HG03159 (cell line): ENCODE results near the gene HNRNPLL.
"Not testable (repeated sequence)": the region's sequence is repeated elsewhere in the genome, so short reads cannot be mapped to it uniquely, and the experiment has no call there.

Experiments
- ATAC-seq: cut with Tn5 transposase; IDR thresholded peaks from one replicate; pipeline ENCODE4 v1.9.1; 2021; ENCODE audit warnings: mild to moderate bottlenecking, moderate library complexity; ENCODE audit not compliant: unreplicated experiment

HNRNPLL gene

DNA sequence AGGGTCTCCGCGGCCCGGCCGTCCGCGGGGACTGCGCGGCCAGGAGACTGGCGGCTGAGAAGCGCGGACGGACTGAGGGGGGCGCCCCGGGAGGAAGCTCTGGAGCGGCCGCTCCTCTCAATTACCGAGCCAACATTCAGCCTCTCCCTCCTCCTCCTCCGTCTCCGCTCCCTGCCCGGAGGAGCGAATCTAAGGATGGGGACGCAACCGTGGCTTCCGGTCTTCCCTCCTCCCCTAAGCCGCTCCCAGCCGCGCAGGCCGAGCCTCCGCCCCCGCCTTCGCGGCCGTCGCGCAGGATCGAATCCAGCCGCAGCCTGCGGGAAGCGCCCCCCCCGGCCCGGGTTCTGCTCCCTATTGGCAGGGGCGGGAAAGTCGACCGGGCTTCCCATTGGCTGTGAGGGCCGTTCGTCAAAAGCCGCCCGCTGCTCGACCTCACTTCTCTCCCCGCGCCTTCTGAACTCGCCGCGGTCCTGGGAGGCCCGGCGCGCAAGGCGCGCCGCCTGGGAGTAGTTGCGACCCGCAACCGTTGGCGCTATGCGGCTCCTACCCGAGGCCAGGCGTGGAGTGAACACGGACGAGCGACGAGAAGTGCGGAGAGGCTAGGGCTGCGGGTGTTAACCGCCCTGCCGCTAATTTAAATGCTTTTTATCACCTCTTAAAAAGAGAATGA is at the start of gene HNRNPLL:
TSS of gene HNRNPLL (minus strand) at position 197 of the 670 bp plus-strand sequence. CDS start 302 bp downstream, outside the sequence.
- ATAC-seq = peak; percentile 62

DNA sequence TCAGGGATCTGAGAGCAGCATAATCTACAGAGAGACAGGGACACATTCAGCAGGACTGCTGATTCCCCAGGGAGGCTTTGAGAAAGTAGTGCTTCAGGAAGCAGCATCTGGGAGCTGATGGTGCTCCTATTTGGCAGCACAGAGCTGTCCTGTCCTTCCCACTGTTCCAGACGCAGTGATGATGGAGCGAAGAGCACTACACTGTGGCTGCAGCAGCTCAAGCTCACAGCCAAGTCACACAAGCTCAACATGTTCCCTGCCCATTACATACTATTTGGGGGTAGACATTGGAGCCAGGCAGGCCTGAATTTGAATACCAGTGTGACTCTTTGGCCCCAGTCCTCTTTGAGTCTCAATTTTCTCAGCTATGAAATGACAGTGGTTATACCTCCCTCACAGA is 48.0 kb upstream of the HNRNPLL start:
- no peak for ATAC-seq

DNA sequence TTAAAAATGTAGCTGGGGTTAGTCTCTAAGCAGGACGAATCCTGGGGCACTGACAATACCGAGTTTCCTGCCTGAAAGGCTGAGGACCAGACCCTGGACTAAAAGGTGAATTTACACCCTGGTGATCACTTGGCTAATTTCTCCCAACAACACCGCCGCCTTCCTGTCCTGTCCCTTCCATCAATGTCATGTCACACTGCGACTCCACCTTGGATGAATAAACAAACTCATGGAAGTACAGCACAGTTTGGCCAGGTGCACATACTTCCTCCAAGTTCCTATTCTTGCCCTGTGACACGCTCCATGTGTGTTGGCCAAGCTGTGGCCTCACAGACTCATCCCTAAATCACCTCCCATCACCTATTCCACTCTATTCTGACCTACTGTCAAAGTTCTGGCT is 47.3 kb upstream of the HNRNPLL start:
- no peak for ATAC-seq

DNA sequence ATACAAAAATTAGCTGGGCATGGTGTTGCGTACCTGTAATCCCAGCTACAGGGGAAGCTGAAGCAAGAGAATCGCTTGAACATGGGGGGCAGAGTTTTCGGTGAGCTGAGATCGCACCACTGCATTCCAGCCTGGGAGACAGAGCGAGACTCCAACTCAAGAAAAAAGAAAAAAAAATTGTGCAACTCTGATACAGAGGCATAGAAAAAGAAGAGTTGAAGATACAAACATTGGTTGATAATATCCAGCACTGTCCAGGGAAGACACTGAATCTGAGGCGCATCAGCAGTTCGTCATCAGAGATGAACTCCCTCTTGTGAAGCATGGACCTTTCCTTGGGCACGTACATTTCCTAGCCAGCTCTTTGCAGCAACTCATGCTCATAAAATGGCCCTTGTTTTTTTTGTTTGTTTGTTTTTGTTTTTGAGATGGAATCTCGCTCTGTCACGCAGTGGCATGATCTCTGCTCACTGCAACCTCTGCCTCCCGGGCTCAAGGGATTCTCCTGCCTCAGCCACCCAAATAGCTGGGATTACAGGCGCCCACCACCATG is 46.5 kb upstream of the HNRNPLL start:
- ATAC-seq = no peak

DNA sequence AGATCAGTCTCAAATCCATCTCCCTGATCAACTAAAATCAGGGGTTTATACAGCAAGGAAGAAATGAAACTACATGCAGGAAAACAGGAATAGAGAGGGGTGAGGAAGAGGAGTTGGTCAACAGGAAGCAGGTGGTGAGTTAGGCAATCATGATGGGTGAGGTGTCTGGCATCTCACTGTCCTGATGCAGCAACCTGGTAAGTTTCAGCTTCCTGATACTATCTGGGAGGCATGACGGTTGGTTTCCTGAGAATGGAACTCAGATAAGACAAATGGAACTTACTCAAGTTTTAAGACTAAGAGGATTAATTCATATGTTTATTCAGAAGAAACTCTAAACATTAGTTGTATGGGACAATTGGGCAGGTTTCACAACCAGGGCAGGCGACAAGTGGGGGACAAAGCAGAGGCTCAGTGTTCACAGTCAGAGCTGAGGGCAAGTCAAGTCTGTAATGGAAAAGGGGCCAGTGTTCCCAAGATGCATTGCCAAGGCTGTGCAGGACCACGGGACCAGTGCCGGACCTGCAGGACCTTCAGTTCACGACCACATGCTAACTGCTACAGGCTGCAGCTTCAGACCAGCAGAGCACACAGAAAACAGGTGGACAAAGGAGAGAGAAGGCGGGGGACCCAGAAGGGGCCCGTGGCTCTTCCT is 45.5 kb upstream of the HNRNPLL start:
- no peak for ATAC-seq

DNA sequence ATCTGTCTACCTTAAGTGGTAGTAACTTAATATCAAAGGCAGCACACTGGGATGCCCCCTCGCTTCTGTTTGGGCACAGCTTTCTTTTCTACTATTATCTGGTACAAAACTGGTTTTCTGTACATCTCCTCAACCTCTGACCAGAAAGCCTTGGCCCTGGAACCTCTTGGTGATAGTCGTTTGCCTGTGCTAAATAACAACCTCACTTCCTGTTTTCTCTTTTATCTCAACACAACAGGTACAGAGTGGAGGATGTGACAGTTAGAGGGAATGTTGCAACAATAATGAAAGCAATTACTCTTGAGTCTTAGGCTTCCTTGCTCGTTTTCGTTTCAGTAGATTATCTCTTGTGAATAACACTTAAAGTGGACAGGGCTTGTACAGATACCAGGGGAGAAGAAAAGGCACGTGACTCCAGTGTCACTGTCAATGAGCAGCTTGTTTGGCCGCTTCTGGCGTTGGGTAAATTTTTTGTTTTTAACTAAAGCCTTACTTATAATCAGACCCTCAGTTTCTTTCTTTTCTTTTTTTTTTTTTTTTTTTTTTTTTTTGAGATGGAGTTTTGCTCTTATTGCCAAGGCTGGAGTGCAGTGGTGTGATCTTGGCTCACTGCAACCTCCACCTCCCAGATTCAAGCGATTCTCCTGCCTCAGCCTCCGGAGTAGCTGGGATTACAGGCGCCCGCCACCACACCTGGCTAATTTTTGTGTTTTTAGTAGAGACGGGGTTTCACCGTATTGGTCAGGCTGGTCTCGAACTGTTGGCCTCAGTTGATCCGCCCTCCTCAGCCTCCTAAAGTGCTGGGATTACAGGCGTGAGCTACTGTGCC is 41.2 kb upstream of the HNRNPLL start:
- not testable (repeated sequence) for ATAC-seq

DNA sequence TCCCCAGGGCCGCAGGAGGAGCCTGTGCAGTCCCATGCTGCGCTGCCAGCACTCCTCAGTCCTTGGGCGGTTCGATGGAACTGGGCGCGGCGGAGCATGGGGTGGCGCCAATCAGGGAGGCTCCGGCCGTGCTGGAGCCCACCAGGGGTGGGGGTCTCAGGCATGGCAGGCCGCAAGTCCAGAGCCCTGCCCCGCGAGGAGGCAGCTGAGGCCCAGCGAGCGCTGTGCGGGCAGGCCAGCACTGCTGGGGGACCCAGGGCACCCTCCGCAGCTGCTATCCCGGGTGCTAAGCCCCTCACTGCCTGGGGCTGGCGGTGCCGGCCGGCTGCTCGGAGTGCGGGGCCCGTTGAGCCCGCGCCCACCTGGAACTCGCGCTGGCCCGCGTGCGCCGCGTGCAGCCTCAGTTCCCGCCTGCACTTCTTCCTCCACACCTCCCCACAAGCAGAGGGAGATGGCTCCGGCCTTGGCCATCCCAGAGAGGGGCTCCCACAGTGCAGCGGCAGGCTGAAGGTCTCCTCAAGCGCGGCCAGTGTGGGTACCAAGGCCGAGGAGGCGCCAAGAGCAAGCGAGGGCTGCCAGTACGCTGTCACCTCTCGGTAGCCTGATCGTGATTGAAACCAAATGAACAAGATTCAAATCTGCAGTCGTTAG is 40.4 kb upstream of the HNRNPLL start:
- no peak for ATAC-seq

DNA sequence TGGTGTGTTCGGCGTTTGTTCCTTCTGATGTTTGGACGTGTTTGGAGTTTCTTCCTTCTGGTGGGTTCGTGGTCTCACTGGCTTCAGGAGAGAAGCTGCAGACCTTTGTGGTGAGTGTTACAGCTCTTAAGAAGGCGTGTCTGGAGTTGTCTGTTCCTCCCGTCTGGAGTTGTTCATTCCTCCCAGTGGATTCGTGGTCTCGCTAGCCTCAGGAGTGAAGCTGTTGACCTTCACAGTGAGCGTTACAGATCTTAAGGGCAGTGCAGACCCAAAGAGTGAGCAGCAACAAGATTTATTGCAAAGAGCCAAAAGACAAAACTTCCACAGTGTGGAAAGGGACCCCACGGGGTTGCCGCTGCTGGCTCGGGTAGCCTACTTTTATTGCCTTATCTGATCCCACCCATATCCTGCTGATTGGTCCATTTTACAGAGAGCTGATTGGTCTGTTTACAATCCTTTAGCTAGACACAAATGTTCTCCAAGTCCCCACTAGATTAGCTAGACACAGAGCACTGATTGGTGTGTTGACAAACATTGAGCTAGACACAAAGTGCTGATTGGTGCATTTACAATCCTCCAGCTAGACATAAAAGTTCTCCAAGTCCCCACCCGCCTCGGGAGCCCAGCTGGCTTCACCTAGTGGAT is 39.8 kb upstream of the HNRNPLL start:
- not testable (repeated sequence) for ATAC-seq

DNA sequence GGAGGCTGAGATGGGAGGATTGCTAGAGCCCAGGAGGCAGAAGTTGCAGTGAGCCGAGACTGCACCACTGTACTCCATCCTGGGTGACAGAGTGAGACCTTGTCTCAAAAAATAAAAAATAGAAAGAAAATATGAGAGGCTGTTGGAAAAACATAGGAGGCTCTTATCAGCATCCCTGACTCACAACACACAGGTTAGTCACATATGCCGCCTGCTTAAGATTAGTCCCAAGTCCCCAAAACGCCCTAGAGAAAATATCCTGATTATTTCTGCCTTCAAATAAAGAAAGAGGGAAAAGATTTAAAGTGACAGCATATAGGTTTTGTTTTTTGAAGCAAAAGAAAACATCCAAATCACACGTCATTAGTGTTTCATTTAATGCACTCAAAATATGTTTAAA is 33.3 kb upstream of the HNRNPLL start:
- ATAC-seq = no peak

DNA sequence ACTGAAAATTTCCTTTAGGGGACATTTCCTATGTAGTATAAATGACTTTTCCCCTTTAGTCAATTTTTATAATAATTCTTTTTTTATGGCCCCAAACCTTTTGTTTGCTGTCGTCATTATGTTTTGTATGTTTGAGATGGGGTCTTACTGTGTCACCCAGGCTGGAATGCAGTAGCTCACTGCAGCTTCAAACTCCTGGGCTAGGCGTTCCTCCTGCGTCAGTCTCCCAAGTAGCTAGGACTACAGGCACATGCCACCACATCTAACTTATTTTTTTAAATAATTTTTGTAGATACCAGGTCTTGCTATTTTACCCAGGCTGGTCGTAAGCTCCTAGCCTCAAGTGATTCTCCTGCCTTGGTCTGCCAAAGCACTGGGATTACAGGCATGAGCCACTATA is 32.4 kb upstream of the HNRNPLL start:
- ATAC-seq = no peak

DNA sequence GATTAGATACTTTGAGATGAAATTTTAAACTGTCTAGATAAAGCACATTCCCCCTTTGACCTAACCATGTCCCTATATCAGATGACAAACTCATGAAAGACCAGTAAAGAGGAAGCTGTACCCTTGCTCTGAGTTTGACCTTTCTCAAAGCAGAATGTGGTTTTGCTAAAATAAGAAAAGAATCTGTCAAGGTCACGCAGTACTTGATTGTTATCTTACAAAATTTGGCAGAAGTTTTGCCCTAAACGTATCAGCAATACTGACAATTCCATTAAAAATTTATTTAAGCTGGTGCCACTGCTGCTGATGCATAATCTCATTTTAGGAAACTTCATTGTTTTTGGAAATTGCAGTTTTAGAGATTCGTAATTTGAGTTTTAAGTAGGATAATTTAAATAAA is 32.0 kb upstream of the HNRNPLL start:
- ATAC-seq = peak; percentile 85

DNA sequence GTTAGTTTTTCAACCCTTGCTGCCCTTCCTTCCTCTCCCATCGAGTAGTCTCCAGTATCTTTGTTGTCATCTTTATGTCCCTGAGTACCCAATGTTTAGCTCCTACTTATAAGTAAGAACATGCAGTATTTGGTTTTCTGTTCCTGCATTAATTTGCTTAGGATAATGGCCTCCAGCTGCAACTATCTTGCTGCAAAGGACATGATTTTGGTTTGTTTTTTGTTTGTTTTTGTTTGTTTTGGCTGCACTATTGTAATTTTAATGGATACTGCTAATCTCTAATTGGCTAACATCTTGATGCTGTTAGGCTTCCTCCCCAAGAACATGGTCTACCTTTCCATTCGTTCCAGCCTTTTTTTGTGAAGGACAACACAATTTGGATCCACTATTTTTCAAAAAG is 31.2 kb upstream of the HNRNPLL start:
- no peak for ATAC-seq

DNA sequence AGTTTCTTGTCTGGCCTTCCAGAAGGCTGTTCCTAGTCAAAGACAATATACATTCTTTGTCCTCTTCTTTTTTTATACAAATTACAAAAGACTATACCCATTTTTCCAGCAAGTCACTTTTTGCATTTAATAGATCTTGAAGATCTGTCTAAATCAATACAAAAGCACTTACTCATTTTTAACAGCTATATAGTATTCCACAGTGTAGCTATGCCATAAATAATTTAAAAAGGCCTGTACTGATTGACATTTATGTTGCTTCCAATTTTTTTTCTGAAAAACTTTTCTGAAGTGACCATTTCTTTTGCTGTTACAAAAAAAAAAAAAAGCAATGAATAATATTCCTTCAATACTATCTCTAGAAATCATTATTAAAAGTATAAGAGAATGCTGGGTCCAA is 30.3 kb upstream of the HNRNPLL start:
- no peak for ATAC-seq

DNA sequence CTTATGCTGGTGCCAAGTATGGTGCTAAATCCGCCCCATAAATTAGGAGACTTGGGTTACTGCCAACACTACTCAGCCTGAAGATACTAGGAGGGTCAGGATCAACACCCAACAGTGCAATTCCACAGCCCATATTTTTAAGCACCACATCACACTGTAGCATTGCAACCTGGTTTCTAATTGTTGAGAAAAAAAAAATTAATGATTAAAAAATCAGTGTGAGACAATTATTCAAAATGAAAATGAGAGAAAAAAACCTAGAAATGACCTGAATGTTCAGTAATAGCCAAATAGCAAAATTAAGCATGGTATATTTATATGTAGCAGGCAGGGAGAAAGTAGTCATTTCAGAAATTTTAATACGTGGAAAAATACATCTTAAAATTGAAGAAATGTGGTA is 29.2 kb upstream of the HNRNPLL start:
- ATAC-seq = no peak

DNA sequence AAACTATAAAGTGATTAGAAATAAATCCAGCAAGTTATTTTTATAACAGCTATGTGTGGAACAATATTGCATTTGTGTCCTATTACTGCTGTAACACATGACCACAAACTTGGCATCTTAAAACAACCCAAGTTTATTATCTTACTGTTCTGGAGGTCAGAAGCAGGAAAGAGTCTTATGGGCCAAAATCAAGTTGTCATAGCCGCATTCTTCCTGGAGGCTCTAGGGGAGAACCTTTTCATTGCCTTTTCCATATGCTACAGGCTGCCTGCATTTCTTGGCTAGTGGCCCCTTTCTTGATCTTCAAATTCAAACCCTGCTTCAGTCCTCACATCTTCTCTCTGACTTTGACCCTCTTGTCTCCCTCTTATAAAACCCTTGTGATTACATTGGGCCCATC is 27.0 kb upstream of the HNRNPLL start:
- ATAC-seq = no peak

DNA sequence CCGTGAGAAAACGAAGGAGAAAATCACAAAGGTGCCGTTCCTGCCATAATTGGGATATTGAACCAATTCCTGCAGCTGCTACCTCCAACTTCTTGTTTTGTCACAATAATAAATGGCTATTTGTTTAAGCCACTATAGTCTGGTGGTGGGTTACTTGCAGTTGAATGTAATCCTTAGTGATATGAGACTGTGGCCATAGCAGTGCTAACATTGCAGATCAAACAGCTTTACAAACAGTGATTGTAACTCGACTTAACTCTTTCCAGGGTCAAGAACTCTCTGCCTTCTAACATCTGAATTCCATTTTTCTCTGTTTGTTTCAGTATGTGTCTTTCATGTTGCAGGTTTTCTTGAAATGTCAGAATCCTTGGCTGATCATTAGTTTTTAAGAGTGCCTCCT is 24.7 kb upstream of the HNRNPLL start:
- no peak for ATAC-seq

DNA sequence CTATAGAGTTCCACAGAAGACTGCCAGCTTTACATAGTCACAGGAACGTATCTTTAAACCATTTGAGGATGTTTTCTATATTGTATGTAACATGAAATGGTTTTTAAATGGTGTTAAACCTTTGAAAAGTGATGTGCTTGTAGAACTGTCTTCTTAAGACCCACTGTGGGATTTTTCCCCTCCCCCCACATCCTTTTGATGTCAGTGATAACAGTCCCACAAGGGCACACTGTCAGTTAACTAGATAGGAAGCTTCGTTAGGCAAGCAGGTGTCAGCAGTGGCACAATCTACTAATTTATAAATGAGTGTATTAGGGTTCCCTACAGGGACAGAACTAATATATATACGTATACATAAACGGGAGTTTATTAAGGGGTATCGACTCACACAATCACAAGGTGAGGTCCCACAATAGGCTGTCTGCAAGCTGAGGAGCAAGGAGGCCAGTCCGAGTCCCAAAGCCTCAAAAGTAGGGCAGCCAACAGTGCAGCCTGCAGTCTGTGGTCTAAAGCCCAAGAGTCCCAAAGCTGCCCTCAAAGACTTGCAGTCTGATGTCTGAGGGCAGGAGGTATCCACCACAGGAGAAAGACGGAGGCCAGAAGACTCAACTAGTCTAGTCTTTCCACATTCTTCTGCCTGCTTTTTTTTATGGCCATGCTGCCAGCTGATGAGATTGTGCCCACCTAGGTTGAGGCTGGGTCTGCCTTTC is 23.8 kb upstream of the HNRNPLL start:
- ATAC-seq = no peak

DNA sequence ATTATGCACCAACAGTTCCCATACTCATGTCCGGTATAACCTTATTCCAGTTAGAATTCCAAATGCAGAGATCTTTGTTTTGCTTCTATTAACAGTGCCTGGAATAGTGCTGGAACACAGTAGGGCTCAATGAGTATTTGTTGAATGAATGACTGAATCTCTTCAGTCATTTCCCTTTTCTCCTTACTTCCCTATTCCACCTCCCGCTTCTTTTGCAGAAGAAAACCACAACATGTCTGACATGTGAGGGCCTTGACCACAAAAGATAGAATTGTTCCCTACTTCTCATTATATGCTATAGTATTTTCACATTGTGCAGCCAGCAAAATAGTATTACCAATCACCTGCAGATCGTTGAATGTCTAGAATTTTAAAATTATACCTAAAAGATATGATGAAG is 19.5 kb upstream of the HNRNPLL start:
- ATAC-seq = no peak

DNA sequence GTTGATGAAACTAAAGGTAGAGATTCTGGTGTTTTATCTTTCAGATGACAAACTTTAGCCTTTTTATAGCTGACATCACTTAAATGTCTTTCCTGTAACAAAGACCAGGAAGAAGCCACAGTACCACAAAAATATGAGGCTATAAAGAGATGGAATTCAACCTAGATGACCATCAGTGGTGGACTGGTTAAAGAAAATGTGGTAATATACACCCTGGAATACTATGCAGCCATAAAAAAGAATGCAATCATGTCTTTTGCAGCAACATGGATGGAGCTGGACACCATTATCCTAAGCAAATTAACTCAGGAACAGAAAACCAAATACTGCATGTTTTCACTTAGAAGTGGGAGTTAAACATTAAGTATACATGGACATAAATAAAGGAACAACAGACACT is 18.3 kb upstream of the HNRNPLL start:
- ATAC-seq = no peak
